ENCODE measurements around the gene TOP2B.

Gene TOP2B

DNA sequence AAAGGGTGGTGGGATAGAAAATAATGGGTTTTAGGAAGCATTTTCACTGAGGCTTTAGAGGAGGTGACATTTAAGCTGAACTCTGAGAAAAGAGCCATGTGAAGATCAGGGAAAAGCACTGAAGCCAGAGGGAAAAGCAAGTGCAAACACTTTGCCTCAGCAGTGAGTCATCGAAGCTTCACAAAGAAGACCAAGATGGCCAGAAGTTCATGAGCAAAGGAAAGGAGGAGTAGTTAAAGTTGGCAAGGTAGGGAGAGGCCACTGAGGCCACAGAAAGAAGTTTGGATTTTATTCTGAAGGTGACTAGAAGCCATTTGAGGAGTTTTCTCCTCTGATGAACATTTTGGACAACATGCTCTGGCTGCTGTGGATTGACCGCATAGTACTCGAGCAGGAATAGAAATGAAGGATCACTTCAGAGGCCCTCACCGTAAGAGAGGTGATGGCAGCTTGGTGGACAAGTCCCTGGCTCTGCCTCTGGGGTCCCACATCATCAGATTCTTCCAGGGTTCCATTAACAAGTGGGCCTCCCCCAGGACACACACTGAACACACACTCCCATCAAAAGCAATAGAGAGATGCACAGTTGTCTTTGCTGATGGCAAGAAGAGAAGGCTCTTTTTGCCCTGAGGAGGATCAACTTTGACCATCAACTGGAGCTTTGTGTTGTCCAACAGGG lies 75.5 kb downstream of the TOP2B start:
- H3K9me3 ChIP-seq (ENCODE audit: low read length), result no peaks in the 10 kb centered on the region
- H2AFZ ChIP-seq (ENCODE audit: low read length), result no peak overlapping the region
- no peaks in the 10 kb centered on the region for H3K9me2 ChIP-seq (ENCODE audit: low read depth, low read length)
- no peaks in the 10 kb centered on the region for H3F3A ChIP-seq (ENCODE audit: insufficient read depth, low read length)
- H3K4me1 ChIP-seq (ENCODE audit: insufficient read depth, low read length, severe bottlenecking), result no peaks in the 10 kb centered on the region
- H3K4me3 ChIP-seq (ENCODE audit: low read depth, low read length, poor library complexity, severe bottlenecking), result no peak overlapping the region
- H3K27ac ChIP-seq (ENCODE audit: low read depth, low read length, poor library complexity, severe bottlenecking), result no peak overlapping the region
- no peaks in the 10 kb centered on the region for H3K79me2 ChIP-seq (ENCODE audit: insufficient read depth, low read length)
- H4K20me1 ChIP-seq (ENCODE audit: insufficient read depth, low read length), result no peaks in the 10 kb centered on the region
- no peak for TF ChIP-seq EZH2 (IDR thresholded peaks at IDR 0.05; ENCODE audit: borderline replicate concordance, low read length)
- TF ChIP-seq, protein P1, sequence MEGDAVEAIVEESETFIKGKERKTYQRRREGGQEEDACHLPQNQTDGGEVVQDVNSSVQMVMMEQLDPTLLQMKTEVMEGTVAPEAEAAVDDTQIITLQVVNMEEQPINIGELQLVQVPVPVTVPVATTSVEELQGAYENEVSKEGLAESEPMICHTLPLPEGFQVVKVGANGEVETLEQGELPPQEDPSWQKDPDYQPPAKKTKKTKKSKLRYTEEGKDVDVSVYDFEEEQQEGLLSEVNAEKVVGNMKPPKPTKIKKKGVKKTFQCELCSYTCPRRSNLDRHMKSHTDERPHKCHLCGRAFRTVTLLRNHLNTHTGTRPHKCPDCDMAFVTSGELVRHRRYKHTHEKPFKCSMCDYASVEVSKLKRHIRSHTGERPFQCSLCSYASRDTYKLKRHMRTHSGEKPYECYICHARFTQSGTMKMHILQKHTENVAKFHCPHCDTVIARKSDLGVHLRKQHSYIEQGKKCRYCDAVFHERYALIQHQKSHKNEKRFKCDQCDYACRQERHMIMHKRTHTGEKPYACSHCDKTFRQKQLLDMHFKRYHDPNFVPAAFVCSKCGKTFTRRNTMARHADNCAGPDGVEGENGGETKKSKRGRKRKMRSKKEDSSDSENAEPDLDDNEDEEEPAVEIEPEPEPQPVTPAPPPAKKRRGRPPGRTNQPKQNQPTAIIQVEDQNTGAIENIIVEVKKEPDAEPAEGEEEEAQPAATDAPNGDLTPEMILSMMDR (IDR thresholded peaks at IDR 0.05; ENCODE audit: low read length), result no peak
- no peaks in the 10 kb centered on the region for H3K27me3 ChIP-seq (ENCODE audit: insufficient read depth, low read length)
- H3K36me3 ChIP-seq (ENCODE audit: insufficient read depth, low read length), result no peaks in the 10 kb centered on the region
- H3K4me2 ChIP-seq (ENCODE audit: low read length), result no peak overlapping the region
- H3K9ac ChIP-seq (ENCODE audit: low read length), result no peak overlapping the region

DNA sequence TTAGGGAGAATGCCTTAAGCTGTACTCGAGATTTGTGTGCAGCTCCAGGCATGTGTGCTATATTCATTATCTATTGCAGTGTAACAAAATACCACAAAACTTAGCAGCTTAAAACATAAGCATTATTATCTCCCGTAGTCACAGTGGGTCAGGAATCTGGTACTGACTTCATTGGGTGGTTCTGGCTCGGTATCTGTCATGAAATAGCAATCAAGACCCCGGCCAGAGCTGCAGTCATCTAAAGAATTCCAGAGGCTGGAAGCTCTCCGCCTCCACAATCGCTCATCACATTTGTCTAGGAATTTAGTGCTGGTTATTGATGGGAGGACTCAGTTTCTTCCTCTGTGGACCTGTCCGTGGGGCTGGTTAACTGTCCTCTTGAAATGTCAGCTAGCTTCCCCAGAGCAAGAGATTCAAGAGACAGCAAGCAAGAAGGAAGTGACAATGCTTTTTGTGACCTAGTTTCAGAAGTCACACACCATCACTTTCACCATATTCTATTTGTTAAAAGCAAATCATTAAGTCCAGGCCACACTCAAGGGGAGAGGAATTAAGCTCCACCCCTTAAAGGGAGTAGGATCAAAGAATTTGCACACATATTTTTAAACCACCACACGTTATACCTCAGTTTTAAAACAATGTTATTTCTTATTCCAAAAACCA lies 76.1 kb downstream of the TOP2B start:
- Histone ChIP-seq H3K9ac (ENCODE audit: low read length) (no peak overlapping the region), H3K27me3 (ENCODE audit: insufficient read depth, low read length) (no peaks in the 10 kb centered on the region), H3K4me3 (ENCODE audit: low read depth, low read length, poor library complexity, severe bottlenecking) (no peak overlapping the region), H3K36me3 (ENCODE audit: insufficient read depth, low read length) (no peaks in the 10 kb centered on the region), H3F3A (ENCODE audit: insufficient read depth, low read length) (no peaks in the 10 kb centered on the region), H3K79me2 (ENCODE audit: insufficient read depth, low read length) (no peaks in the 10 kb centered on the region), H3K27ac (ENCODE audit: low read depth, low read length, poor library complexity, severe bottlenecking) (no peak overlapping the region), H3K4me1 (ENCODE audit: insufficient read depth, low read length, severe bottlenecking) (no peaks in the 10 kb centered on the region), H3K4me2 (ENCODE audit: low read length) (no peak overlapping the region), H3K9me3 (ENCODE audit: low read length) (no peaks in the 10 kb centered on the region), H3K9me2 (ENCODE audit: low read depth, low read length) (no peaks in the 10 kb centered on the region), H4K20me1 (ENCODE audit: insufficient read depth, low read length) (no peaks in the 10 kb centered on the region), H2AFZ (ENCODE audit: low read length) (no peak overlapping the region)
- TF ChIP-seq, protein P1 (IDR thresholded peaks at IDR 0.05; ENCODE audit: low read length), result no peak
- TF ChIP-seq EZH2 (IDR thresholded peaks at IDR 0.05; ENCODE audit: borderline replicate concordance, low read length), result no peak

DNA sequence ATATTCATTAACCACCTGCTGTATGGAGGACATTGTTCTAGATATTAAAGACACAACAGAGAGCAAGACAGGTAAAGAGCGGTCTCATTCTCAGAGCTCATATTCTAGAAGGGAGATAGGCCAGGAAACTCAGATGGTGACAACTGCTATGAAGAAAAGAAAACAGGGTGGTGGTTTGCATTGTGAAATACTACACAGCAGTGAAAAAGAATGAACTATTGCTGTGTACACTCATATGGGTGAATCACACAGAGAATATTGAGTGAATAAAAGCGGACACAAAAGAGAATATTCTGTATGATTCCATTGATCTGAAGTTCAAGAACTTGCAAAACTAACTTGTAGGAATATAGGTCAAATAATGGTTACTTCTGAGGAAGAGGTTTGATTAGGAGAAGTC lies 76.7 kb downstream of the TOP2B start:
- Histone ChIP-seq H3K36me3 (ENCODE audit: insufficient read depth, low read length) (no peaks in the 10 kb centered on the region), H2AFZ (ENCODE audit: low read length) (no peak overlapping the region), H3K4me2 (ENCODE audit: low read length) (no peak overlapping the region), H3F3A (ENCODE audit: insufficient read depth, low read length) (no peaks in the 10 kb centered on the region), H4K20me1 (ENCODE audit: insufficient read depth, low read length) (no peaks in the 10 kb centered on the region), H3K9me2 (ENCODE audit: low read depth, low read length) (no peaks in the 10 kb centered on the region), H3K27ac (ENCODE audit: low read depth, low read length, poor library complexity, severe bottlenecking) (no peak overlapping the region), H3K9ac (ENCODE audit: low read length) (no peak overlapping the region), H3K79me2 (ENCODE audit: insufficient read depth, low read length) (no peaks in the 10 kb centered on the region), H3K27me3 (ENCODE audit: insufficient read depth, low read length) (no peaks in the 10 kb centered on the region), H3K4me3 (ENCODE audit: low read depth, low read length, poor library complexity, severe bottlenecking) (no peak overlapping the region), H3K9me3 (ENCODE audit: low read length) (no peaks in the 10 kb centered on the region), H3K4me1 (ENCODE audit: insufficient read depth, low read length, severe bottlenecking) (no peaks in the 10 kb centered on the region)
- TF ChIP-seq, protein P1 (IDR thresholded peaks at IDR 0.05; ENCODE audit: low read length), result no peak
